K562 (cell line): ENCODE data around the gene P4HTM. TPM values are rescaled to one million over a fixed set of nuclear protein-coding genes. Genes with fewer than 3 reads are reported as not detected.

Source experiments
- ATAC-seq: fragments of 200-7000 bp; cut with Tn5 transposase; 3 replicates; pipeline ENCODE4 v1.9.1; 2020; ENCODE audit warnings: moderate library complexity
- BruUV-seq: library from RNA; stranded (reverse); fragments of 400-500 nt; replicated peaks from 2 replicates; lab custom pipeline; 2021; lab: Mats Ljungman, UMichigan
- CTCF ChIA-PET: fragments of 300-600 bp; formaldehyde crosslinking; extraction: SDS; loops from one replicate; lab custom pipeline; 2021; ENCODE audit warnings: low intra/inter-chr PET ratio; lab: Yijun Ruan, JAX
- POLR2A ChIA-PET: fragments of 300-600, 350-650 bp; sonication (Branson Sonifier 250); formaldehyde crosslinking; extraction: SDS; loops from one replicate; lab custom pipeline; 2021; ENCODE audit warnings: antibody characterized with exemption, inconsistent platforms; lab: Yijun Ruan, JAX
- DNase-seq, 4 experiments: peaks; one replicate each; pipeline versions ENCODE4 v3.0.0 to v3.0.0-alpha.2; 2011 to 2018; ENCODE audit warnings: low spot score in 3 of 4, mixed read lengths in 3 of 4; ENCODE audit errors: extremely low read depth in 1 of 4
- FAIRE-seq: peaks from 2 replicates; lab custom pipeline; 2011; peaks lifted over from hg19 to GRCh38; lab: Jason Lieb, UNC
- H2AFZ ChIP-seq: 2 replicates; pipeline ENCODE4 v1.6.0; 2011; ENCODE audit warnings: low read depth, low read length, control low read depth, inconsistent platforms
- H3K27ac ChIP-seq: fragments of 200-600 bp; 3 replicates; pipeline ENCODE4 v1.8.0; 2011; ENCODE audit warnings: low read depth, mild to moderate bottlenecking, control low read depth, inconsistent platforms, low read length, moderate library complexity, mixed read lengths; ENCODE audit errors: extremely low read depth
- H3K27me3 ChIP-seq, 2 experiments: fragments of 300-600 bp in 1 of 2; 2 replicates in 1 of 2; 3 replicates in 1 of 2; pipeline versions ENCODE4 v1.6.0 to v1.8.0; 2011; ENCODE audit warnings: inconsistent platforms in 2 of 2, low read length in 2 of 2, mild to moderate bottlenecking in 1 of 2, mixed read lengths in 1 of 2, moderate library complexity in 1 of 2; ENCODE audit not compliant: control insufficient read depth in 2 of 2, insufficient read depth in 2 of 2
- H3K36me3 ChIP-seq: fragments of 300-600 bp; 3 replicates; pipeline ENCODE4 v1.8.0; 2011; ENCODE audit warnings: mild to moderate bottlenecking, low read length, inconsistent platforms; ENCODE audit not compliant: control insufficient read depth, insufficient read depth
- H3K4me1 ChIP-seq, 2 experiments: fragments of 200-600 bp in 1 of 2; replicated peaks in 1 of 2; 2 replicates in 1 of 2; 3 replicates in 1 of 2; pipeline versions ENCODE4 v1.5.1 to v1.8.0; 2011; ENCODE audit warnings: inconsistent platforms in 2 of 2, low read length in 2 of 2, mild to moderate bottlenecking in 1 of 2, mixed read lengths in 1 of 2, moderate library complexity in 1 of 2; ENCODE audit not compliant: control insufficient read depth in 2 of 2, insufficient read depth in 2 of 2
- H3K4me2 ChIP-seq: 2 replicates; pipeline ENCODE4 v1.6.1; 2011; ENCODE audit warnings: low read length, control low read depth, inconsistent platforms, mixed read lengths; ENCODE audit not compliant: insufficient read depth
- H3K4me3 ChIP-seq: fragments of 200-600 bp; sonication (generic), shearing (Covaris generic); 2 replicates; pipeline ENCODE4 v1.5.1; 2016; ENCODE audit warnings: control low read depth, inconsistent platforms
- H3K79me2 ChIP-seq: fragments of 200-600 bp; 3 replicates; pipeline ENCODE4 v1.8.0; 2011; ENCODE audit warnings: low read length, inconsistent platforms; ENCODE audit not compliant: control insufficient read depth, insufficient read depth
- H3K9ac ChIP-seq, 2 experiments: 2 replicates each; pipeline versions ENCODE4 v1.6.0 to v1.6.1; 2011; ENCODE audit warnings: low read depth in 2 of 2, low read length in 2 of 2, control low read depth in 1 of 2, inconsistent platforms in 1 of 2, mild to moderate bottlenecking in 1 of 2, mixed read lengths in 1 of 2; ENCODE audit not compliant: insufficient read depth in 1 of 2
- H3K9me1 ChIP-seq: one replicate; pipeline ENCODE4 v1.6.0; 2011; ENCODE audit warnings: inconsistent platforms, mild to moderate bottlenecking, low read length, moderate library complexity; ENCODE audit not compliant: control insufficient read depth, insufficient read depth
- H3K9me3 ChIP-seq: replicated peaks from 2 replicates; pipeline ENCODE4 v1.5.1; 2011; ENCODE audit warnings: low read depth, low read length, inconsistent platforms; ENCODE audit not compliant: control insufficient read depth, insufficient read depth
- H4K20me1 ChIP-seq: replicated peaks from 2 replicates; pipeline ENCODE4 v1.6.1; 2011; ENCODE audit warnings: low read length, inconsistent platforms, mixed read lengths; ENCODE audit not compliant: control insufficient read depth, insufficient read depth
- ARID2 ChIP-seq: fragments of 450-650 bp; IDR thresholded peaks from 2 replicates; pipeline ENCODE4 v1.6.1; 2017; ENCODE audit warnings: antibody characterized with exemption, mild to moderate bottlenecking
- ARNT ChIP-seq, 2 experiments: fragments of 450-650 bp; IDR thresholded peaks; 2 replicates each; pipeline ENCODE4 v1.6.1; 2016; ENCODE audit warnings: mild to moderate bottlenecking in 1 of 2
- CEBPG ChIP-seq, 3 experiments: fragments of 200-800 bp in 1 of 3; sonication (Bioruptor generic) in 1 of 3; sonication (generic) in 1 of 3; formaldehyde crosslinking in 1 of 3; IDR thresholded peaks in 2 of 3; conservative IDR thresholded peaks in 1 of 3; 2 replicates each; pipeline versions ENCODE4 v1.6.1 to v1.8.0; 2016 to 2022; ENCODE audit warnings: missing compliant biosample characterization in 2 of 3, missing genetic modification characterization in 2 of 3, mild to moderate bottlenecking in 1 of 3, missing genetic modification reagents in 1 of 3
- ELF2 ChIP-seq: fragments of 250-450 bp; sonication (Bioruptor Pico); IDR thresholded peaks from 2 replicates; pipeline ENCODE4 v1.5.0; 2021; ENCODE audit warnings: mild to moderate bottlenecking
- ERF ChIP-seq: fragments of 450-650 bp; formaldehyde crosslinking; IDR thresholded peaks from 2 replicates; pipeline ENCODE4 v1.4.0; 2020; ENCODE audit warnings: mild to moderate bottlenecking, mixed read lengths
- HNRNPK ChIP-seq: fragments of 200-400 bp; formaldehyde crosslinking; IDR thresholded peaks from one replicate; pipeline ENCODE4 v1.6.1; 2018; ENCODE audit warnings: mild to moderate bottlenecking, low read depth, low read length; ENCODE audit not compliant: poor library complexity, severe bottlenecking
- KAT7 ChIP-seq: sonication (generic); formaldehyde crosslinking; IDR thresholded peaks from 2 replicates; pipeline ENCODE4 v1.8.0; 2022; ENCODE audit warnings: missing genetic modification reagents, mild to moderate bottlenecking, borderline replicate concordance
- KDM2B ChIP-seq: fragments of 250-450 bp; sonication (Bioruptor Pico); IDR thresholded peaks from 2 replicates; pipeline ENCODE4 v1.8.0; 2021; ENCODE audit warnings: mild to moderate bottlenecking, moderate library complexity
- L3MBTL2 ChIP-seq: fragments of 450-650 bp; IDR thresholded peaks from 2 replicates; pipeline ENCODE4 v1.6.1; 2016; ENCODE audit warnings: mild to moderate bottlenecking, moderate library complexity
- POLR3G ChIP-seq: IDR thresholded peaks from 2 replicates; pipeline ENCODE4 v1.6.1; 2011; ENCODE audit not compliant: insufficient read length, insufficient replicate concordance; ENCODE audit errors: extremely low read depth
- PYGO2 ChIP-seq: fragments of 450-650 bp; IDR thresholded peaks from 2 replicates; pipeline ENCODE4 v1.6.1; 2016; ENCODE audit warnings: mild to moderate bottlenecking, missing genetic modification characterization, moderate library complexity, missing compliant biosample characterization
- RUNX1 ChIP-seq: sonication (generic); IDR thresholded peaks from 2 replicates; pipeline ENCODE4 v1.6.1; 2016; ENCODE audit warnings: antibody characterized with exemption, low read depth
- ZNF263 ChIP-seq: sonication (generic); formaldehyde crosslinking; IDR thresholded peaks from 2 replicates; pipeline ENCODE4 v1.8.0; 2022; ENCODE audit warnings: mild to moderate bottlenecking, missing genetic modification reagents, borderline replicate concordance
- ZNF695 ChIP-seq: fragments of 450-650 bp; formaldehyde crosslinking; IDR thresholded peaks from 2 replicates; pipeline ENCODE4 v1.4.0; 2020; ENCODE audit warnings: mild to moderate bottlenecking, moderate library complexity
- WGBS: fragments of 100-300 bp; shearing (Covaris generic); methylation state at CpG from one replicate; pipeline ENCODE4 v1.1.6; 2016; ENCODE audit warnings: low coverage, mixed read lengths; ENCODE audit not compliant: insufficient coverage; ENCODE audit errors: missing lambda C conversion rate; 5-methylcytosine and 5-hydroxymethylcytosine counted together
- in situ Hi-C: fragments of 300-500 bp; cut with MboI; formaldehyde crosslinking; loops from 4 replicates; pipeline ENCODE4 v1.15.0; 2018; ENCODE audit warnings: inconsistent platforms, mixed read lengths
- intact Hi-C: fragments of 100-400 bp; cut with micrococcal nuclease; formaldehyde crosslinking; loops from 2 replicates; pipeline ENCODE4 v1.14.2; 2022
- polyA plus RNA-seq, 8 experiments: library from polyadenylated mRNA; depleted of rRNA in 4 of 8; stranded (reverse) in 5 of 8; unstranded in 3 of 8; fragments of >200 nt; fragmentation: Nextera tagmentation in 2 of 8; fragmentation: Illumina TruSeq in 1 of 8; extraction: Ambion mirVana in 2 of 8; extraction: Trizol in 1 of 8; gene quantifications; 2 replicates each; pipeline versions ENCODE4 v1.2.1 to v1.2.3, GENCODE V29; 2011 to 2014; ENCODE audit warnings: inconsistent platforms in 1 of 8, missing spikeins in 1 of 8
- total RNA-seq, 7 experiments: library from RNA; depleted of rRNA in 6 of 7; stranded (reverse); fragments of >200 nt in 6 of 7; fragmentation: Illumina TruSeq in 2 of 7; extraction: Trizol in 2 of 7; gene quantifications; 2 replicates each; pipeline versions ENCODE4 v1.2.1 to v1.2.3, GENCODE V29; 2011 to 2021; ENCODE audit warnings: low replicate concordance in 1 of 7
- TF ChIP-seq, protein P1 (sequence below), 3 experiments: fragments of 200-800 bp in 1 of 3; fragments of 250-450 bp in 1 of 3; fragments of 450-650 bp in 1 of 3; sonication (Bioruptor Pico) in 1 of 3; sonication (Bioruptor generic) in 1 of 3; formaldehyde crosslinking in 1 of 3; IDR thresholded peaks; 2 replicates each; pipeline versions ENCODE4 v1.6.1 to v1.8.0; 2016 to 2022; ENCODE audit warnings: mild to moderate bottlenecking in 2 of 3, missing genetic modification characterization in 2 of 3, missing compliant biosample characterization in 1 of 3, moderate library complexity in 1 of 3
- TF ChIP-seq, protein P2 (sequence below), 2 experiments: fragments of 450-650 bp; conservative IDR thresholded peaks; 2 replicates each; pipeline ENCODE4 v1.6.1; 2017; ENCODE audit warnings: mild to moderate bottlenecking in 2 of 2, moderate library complexity in 2 of 2
- TF ChIP-seq, protein P3 (sequence below): sonication (generic); formaldehyde crosslinking; IDR thresholded peaks from 2 replicates; pipeline ENCODE4 v1.8.1; 2022; ENCODE audit warnings: missing genetic modification reagents

Gene P4HTM
- total and polyA plus RNA-seq, 9 of the 15 experiments (the other 6 are each of a cell fraction or from before 2014, with no cell fraction given): 0.09 to 0.66 (median 0.25) TPM; not detected in 2

DNA sequence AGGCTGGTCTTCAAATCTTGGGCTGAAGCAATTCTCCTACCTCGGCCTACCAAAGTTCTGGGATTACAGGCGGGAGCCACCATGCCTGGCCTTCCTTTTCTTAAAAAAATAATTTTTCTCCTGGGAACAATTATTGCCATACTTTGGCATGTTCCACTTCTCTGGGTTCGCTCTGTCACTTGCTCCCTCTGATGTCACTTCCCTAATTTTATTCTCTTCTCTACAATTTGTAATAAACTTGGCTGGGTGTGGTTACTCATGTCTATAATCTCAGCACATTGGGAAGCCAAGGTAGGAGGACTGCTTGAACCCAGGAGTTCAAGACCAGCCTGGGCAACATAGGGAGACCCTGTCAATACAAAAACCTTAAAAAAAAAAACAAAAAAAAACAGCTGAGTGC lies 45.2 kb downstream of the P4HTM start:
- no peak overlapping the region for H3K4me3 ChIP-seq
- H3K79me2 ChIP-seq: no peaks in the 10 kb centered on the region
- FAIRE-seq: no peak
- 96% methylated on average over 3 of the region's 3 CpGs for WGBS
- POLR2A ChIA-PET: interaction anchor here (0.6 to 0.7 kb wide), 2 partner anchors 10 to 66 kb away, joined by 3 to 5 read pairs; no protein-coding TSS in a partner anchor
- H3K27me3 ChIP-seq: no peaks in the 10 kb centered on the region
- peaks cover 62% of the 10 kb centered on the region; the same call in 2 of the 3 replicates for H3K36me3 ChIP-seq
- BruUV-seq: no TSS peak
- no peak for DNase-seq
- no peak overlapping the region for H2AFZ ChIP-seq
- in situ Hi-C loops (no loop called here), intact Hi-C loops (no loop called here)
- H3K4me1 ChIP-seq: peaks cover 2 to 3% of the 10 kb centered on the region in 2 experiments; a peak in 3 of 5 replicates
- H4K20me1 ChIP-seq: no peaks in the 10 kb centered on the region
- H3K9me3 ChIP-seq: no peaks in the 10 kb centered on the region
- no peak for ATAC-seq
- CTCF ChIA-PET: no interaction called here
- no peak overlapping the region for H3K27ac ChIP-seq
- no peaks in the 10 kb centered on the region for H3K9me1 ChIP-seq
- no peak overlapping the region for H3K9ac ChIP-seq
- H3K4me2 ChIP-seq: no peak overlapping the region
- TF ChIP-seq ARID2 (no peak), HNRNPK (no peak), RUNX1 (no peak), ARNT (IDR thresholded peaks at IDR 0.05) (no peak), PYGO2 (tag) (no peak), KDM2B (CRISPR knock-in tag) (no peak), ELF2 (no peak), ZNF263 (CRISPR knock-in tag) (no peak), KAT7 (no peak), ERF (CRISPR knock-in tag) (no peak), CEBPG (CRISPR knock-in tag; IDR thresholded peaks at IDR 0.05) (no peak), CEBPG (tag; conservative IDR thresholded peaks at IDR 0.05 in 1 of 2, IDR thresholded peaks at IDR 0.05 in 1 of 2) (no peak), L3MBTL2 (no peak), ZNF695 (CRISPR knock-in tag) (no peak), POLR3G (no peak)
- TF ChIP-seq, protein P1, sequence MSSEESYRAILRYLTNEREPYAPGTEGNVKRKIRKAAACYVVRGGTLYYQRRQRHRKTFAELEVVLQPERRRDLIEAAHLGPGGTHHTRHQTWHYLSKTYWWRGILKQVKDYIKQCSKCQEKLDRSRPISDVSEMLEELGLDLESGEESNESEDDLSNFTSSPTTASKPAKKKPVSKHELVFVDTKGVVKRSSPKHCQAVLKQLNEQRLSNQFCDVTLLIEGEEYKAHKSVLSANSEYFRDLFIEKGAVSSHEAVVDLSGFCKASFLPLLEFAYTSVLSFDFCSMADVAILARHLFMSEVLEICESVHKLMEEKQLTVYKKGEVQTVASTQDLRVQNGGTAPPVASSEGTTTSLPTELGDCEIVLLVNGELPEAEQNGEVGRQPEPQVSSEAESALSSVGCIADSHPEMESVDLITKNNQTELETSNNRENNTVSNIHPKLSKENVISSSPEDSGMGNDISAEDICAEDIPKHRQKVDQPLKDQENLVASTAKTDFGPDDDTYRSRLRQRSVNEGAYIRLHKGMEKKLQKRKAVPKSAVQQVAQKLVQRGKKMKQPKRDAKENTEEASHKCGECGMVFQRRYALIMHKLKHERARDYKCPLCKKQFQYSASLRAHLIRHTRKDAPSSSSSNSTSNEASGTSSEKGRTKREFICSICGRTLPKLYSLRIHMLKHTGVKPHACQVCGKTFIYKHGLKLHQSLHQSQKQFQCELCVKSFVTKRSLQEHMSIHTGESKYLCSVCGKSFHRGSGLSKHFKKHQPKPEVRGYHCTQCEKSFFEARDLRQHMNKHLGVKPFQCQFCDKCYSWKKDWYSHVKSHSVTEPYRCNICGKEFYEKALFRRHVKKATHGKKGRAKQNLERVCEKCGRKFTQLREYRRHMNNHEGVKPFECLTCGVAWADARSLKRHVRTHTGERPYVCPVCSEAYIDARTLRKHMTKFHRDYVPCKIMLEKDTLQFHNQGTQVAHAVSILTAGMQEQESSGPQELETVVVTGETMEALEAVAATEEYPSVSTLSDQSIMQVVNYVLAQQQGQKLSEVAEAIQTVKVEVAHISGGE (CRISPR knock-in tag; IDR thresholded peaks at IDR 0.05): no peak
- TF ChIP-seq, protein P2, sequence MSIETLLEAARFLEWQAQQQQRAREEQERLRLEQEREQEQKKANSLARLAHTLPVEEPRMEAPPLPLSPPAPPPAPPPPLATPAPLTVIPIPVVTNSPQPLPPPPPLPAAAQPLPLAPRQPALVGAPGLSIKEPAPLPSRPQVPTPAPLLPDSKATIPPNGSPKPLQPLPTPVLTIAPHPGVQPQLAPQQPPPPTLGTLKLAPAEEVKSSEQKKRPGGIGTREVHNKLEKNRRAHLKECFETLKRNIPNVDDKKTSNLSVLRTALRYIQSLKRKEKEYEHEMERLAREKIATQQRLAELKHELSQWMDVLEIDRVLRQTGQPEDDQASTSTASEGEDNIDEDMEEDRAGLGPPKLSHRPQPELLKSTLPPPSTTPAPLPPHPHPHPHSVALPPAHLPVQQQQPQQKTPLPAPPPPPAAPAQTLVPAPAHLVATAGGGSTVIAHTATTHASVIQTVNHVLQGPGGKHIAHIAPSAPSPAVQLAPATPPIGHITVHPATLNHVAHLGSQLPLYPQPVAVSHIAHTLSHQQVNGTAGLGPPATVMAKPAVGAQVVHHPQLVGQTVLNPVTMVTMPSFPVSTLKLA (conservative IDR thresholded peaks at IDR 0.05): no peak
- TF ChIP-seq, protein P3, sequence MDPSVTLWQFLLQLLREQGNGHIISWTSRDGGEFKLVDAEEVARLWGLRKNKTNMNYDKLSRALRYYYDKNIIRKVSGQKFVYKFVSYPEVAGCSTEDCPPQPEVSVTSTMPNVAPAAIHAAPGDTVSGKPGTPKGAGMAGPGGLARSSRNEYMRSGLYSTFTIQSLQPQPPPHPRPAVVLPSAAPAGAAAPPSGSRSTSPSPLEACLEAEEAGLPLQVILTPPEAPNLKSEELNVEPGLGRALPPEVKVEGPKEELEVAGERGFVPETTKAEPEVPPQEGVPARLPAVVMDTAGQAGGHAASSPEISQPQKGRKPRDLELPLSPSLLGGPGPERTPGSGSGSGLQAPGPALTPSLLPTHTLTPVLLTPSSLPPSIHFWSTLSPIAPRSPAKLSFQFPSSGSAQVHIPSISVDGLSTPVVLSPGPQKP (CRISPR knock-in tag): no peak
